GM06990 (cell line): ENCODE data around the gene CEACAM20.
"Not testable (repeated sequence)": the region's sequence is repeated elsewhere in the genome, so short reads cannot be mapped to it uniquely, and the experiment has no call there.

Experiments
- DNase-seq: peaks from one replicate; pipeline ENCODE4 v3.0.0-alpha.2; 2011; ENCODE audit not compliant: insufficient read length; ENCODE audit errors: extremely low read depth
- H3K27me3 ChIP-seq: replicated peaks from 2 replicates; pipeline ENCODE4 v1.6.0; 2011; ENCODE audit warnings: low read length; ENCODE audit not compliant: control insufficient read depth, insufficient read depth
- H3K36me3 ChIP-seq: 2 replicates; pipeline ENCODE4 v1.5.1; 2011; ENCODE audit warnings: low read length; ENCODE audit not compliant: control insufficient read depth, insufficient read depth
- H3K4me3 ChIP-seq: replicated peaks from 2 replicates; pipeline ENCODE4 v1.5.1; 2011; ENCODE audit warnings: low read depth, mild to moderate bottlenecking, control low read depth, low read length
- CTCF ChIP-seq: IDR thresholded peaks from 2 replicates; pipeline ENCODE4 v1.5.1; 2011; ENCODE audit warnings: low read length, control low read depth, mild to moderate bottlenecking, inconsistent platforms; ENCODE audit not compliant: insufficient read depth, poor library complexity, severe bottlenecking

The CEACAM20 gene

GRCh38 chr19:44499559-44499958, 29.9 kb downstream of the CEACAM20 start:
- no peak for DNase-seq
- peak; percentile 8 for TF ChIP-seq CTCF
- H3K36me3 ChIP-seq = peaks cover 10% of the 10 kb centered on the region
- H3K27me3 ChIP-seq = no peaks in the 10 kb centered on the region
- H3K4me3 ChIP-seq = peak overlapping the region; percentile 89

GRCh38 chr19:44498988-44499387, 30.5 kb downstream of the CEACAM20 start:
- TF ChIP-seq CTCF = no peak
- Histone ChIP-seq H3K27me3 (no peaks in the 10 kb centered on the region), H3K4me3 (peak overlapping the region; percentile 89), H3K36me3 (peaks cover 11% of the 10 kb centered on the region)
- DNase-seq = no peak

- Histone ChIP-seq H3K4me3 (no peak overlapping the region), H3K36me3 (peaks cover 21% of the 10 kb centered on the region)
- no peak for TF ChIP-seq CTCF
These were observed 32.8 kb downstream of the CEACAM20 start for GRCh38 chr19:44496711-44497110.

GRCh38 chr19:44476559-44477408, 52.7 kb downstream of the CEACAM20 start:
- no peak for TF ChIP-seq CTCF
- H3K27me3 ChIP-seq = no peaks in the 10 kb centered on the region
- no peak overlapping the region for H3K4me3 ChIP-seq
- DNase-seq = no peak
- peaks cover 7% of the 10 kb centered on the region for H3K36me3 ChIP-seq

More at GRCh38 chr19:44496711-44497110, 32.8 kb downstream of the CEACAM20 start:
- no peaks in the 10 kb centered on the region for H3K27me3 ChIP-seq
- DNase-seq = no peak

GRCh38 chr19:44468730-44469129, 60.7 kb downstream of the CEACAM20 start:
- not testable (repeated sequence) for H3K4me3 ChIP-seq, H3K27me3 ChIP-seq, H3K36me3 ChIP-seq, DNase-seq

GRCh38 chr19:44462600-44463286, 66.7 kb downstream of the CEACAM20 start:
- DNase-seq, H3K27me3 ChIP-seq, H3K36me3 ChIP-seq: not testable (repeated sequence)

More at GRCh38 chr19:44462600-44463286, 66.7 kb downstream of the CEACAM20 start:
- not testable (repeated sequence) for H3K4me3 ChIP-seq
